ENCODE data around the gene SPHK2.

- no peak for TF ChIP-seq CTCF (IDR thresholded peaks at IDR 0.05; ENCODE audit: insufficient read depth, low read length)
- TF ChIP-seq GABPA (IDR thresholded peaks at IDR 0.05; ENCODE audit: low read depth) = no peak
- TF ChIP-seq SPI1 (IDR thresholded peaks at IDR 0.05; ENCODE audit: borderline replicate concordance, low read depth) = no peak
- TF ChIP-seq REST (IDR thresholded peaks at IDR 0.05; ENCODE audit: insufficient replicate concordance, low read depth) = no peak
- TF ChIP-seq POLR2AphosphoS5 (IDR thresholded peaks at IDR 0.05; ENCODE audit: low read depth) = no peak
Measured at GRCh38 chr19:48639483-48640375, 20.4 kb downstream of the SPHK2 start.
